IPS-15b (cell line): ENCODE results near the gene ALPG.
"Not testable (repeated sequence)": the region's sequence is repeated elsewhere in the genome, so short reads cannot be mapped to it uniquely, and the experiment has no call there.

ENCODE experiments used
- H3K27me3 ChIP-seq: one replicate; pipeline ENCODE4 v1.6.1; 2013; ENCODE audit warnings: low read length; ENCODE audit not compliant: control insufficient read depth, insufficient read depth
- H3K36me3 ChIP-seq: one replicate; pipeline ENCODE4 v1.6.1; 2013; ENCODE audit warnings: low read length; ENCODE audit not compliant: control insufficient read depth, insufficient read depth
- H3K4me1 ChIP-seq: one replicate; pipeline ENCODE4 v1.6.1; 2013; ENCODE audit warnings: mild to moderate bottlenecking, low read length; ENCODE audit not compliant: control insufficient read depth, insufficient read depth
- H3K4me3 ChIP-seq: one replicate; pipeline ENCODE4 v1.5.1; 2013; ENCODE audit warnings: low read depth, low read length
- H3K9ac ChIP-seq: one replicate; pipeline ENCODE4 v1.6.1; 2013; ENCODE audit warnings: low read depth, mild to moderate bottlenecking, low read length
- H3K9me3 ChIP-seq: one replicate; pipeline ENCODE4 v1.6.1; 2013; ENCODE audit warnings: mild to moderate bottlenecking, low read length; ENCODE audit not compliant: control insufficient read depth, insufficient read depth

The ALPG gene

DNA sequence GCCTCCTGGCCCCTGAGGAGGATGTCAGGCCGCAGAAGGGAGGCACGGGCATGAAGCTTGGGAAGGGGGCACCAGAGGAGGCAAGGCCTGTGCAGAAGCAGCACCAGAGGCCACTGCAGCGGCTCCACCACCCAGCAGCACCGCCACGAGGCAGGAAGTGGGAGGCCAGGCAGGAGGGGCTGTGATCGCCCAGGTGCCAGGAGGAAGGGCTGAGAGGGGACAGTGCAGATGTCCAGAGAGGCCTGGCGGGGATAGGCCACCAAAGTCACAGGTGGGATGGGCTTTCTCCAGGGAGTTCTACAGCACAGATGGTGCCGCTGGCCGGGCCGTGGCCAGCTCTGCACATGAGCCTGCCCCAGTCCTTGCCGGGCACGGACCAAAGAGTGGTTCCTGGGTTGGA is 43.3 kb downstream of the ALPG start:
- H3K4me1 ChIP-seq = no peaks in the 10 kb centered on the region
- no peaks in the 10 kb centered on the region for H3K36me3 ChIP-seq
- no peak overlapping the region for H3K4me3 ChIP-seq
- no peaks in the 10 kb centered on the region for H3K9me3 ChIP-seq
- no peak overlapping the region for H3K9ac ChIP-seq
- no peaks in the 10 kb centered on the region for H3K27me3 ChIP-seq

DNA sequence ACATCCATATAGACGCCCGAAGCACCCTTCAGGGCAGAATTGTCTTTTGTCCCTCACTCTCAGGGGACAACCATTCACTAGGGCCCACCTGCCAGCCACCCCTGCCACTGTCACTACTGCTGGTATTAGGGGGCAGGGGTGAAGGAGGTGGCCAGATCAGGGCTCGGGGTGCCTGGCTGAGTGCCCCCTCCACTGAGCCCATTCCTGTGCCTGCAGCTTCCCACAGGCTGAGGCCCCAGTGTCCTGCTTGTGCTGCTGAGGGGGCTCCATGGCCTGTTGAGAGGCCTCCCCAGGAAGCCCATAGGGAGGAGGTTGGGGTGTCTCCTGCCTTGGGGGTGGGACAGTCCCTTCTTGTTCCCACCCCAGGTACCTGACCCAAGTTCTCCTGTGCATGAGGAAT is 45.0 kb downstream of the ALPG start:
- H3K9me3 ChIP-seq, H3K9ac ChIP-seq, H3K4me1 ChIP-seq, H3K4me3 ChIP-seq, H3K36me3 ChIP-seq, H3K27me3 ChIP-seq: not testable (repeated sequence)

DNA sequence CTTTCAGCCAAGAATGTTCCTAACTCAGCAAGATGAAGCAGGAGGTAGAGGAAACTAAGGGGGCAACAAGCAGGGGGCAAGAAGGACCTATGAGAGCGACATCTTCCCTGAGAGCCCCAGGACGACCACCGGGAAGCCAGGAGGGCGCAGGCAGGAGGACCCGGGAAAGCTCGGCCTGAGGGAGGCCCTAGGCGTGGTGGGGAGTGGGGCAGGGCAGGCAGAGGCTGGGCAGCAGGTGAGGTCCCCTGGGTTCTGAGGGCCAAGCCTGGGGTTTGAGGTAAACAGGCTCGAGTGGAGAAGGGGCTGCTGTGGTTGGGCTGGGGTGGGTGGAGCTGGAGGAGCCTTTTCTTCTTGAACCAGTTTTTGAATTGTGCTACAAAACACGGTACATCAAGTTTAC is 48.0 kb downstream of the ALPG start:
- no peak overlapping the region for H3K4me3 ChIP-seq
- no peaks in the 10 kb centered on the region for H3K9me3 ChIP-seq
- no peaks in the 10 kb centered on the region for H3K4me1 ChIP-seq
- H3K36me3 ChIP-seq = no peaks in the 10 kb centered on the region
- H3K9ac ChIP-seq = no peak overlapping the region
- no peaks in the 10 kb centered on the region for H3K27me3 ChIP-seq

DNA sequence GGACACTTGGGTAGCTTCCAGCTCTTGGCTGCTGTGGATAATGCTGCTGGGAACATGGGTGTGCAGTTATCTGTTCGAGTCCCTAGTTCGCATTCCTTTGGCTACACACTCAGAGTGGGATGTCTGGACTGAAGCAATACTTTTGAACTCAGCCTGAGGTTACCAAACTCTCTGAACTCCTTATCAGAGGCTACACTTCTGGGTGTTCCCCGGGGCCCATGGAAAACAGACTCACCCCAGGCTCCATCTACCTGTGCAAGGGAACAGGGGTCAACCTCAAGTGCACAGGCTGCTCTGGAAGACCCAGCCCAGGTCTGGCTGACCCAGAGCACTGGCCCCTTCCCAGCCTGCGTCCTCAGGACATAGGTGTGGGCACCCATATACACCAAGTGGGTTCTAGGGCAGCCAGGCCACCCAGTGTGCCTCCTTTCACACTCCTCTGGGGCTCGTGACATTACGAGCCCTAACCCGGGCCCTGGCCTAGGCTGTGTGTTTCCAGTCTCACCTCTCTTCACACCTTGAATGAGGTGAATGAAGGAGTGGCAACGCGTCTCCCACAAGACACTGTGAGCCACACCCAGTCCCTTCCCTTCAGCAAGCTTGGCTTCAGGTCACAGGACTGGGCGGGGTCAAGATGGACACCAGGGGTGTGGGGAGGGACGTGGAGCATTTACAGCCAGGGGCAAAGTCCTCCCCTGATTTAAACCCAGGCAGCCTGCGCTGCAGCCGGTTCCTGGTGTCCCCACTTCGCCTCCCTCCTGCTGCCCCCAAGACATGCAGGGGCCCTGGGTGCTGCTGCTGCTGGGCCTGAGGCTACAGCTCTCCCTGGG is 49.0 kb downstream of the ALPG start, which contains the start of gene ALPI:
Gene ALPI (plus strand): TSS at position 728 of the 830 bp plus-strand sequence. CDS start 47 bp downstream, at position 775.
- Histone ChIP-seq H3K27me3 (no peaks in the 10 kb centered on the region), H3K4me1 (no peaks in the 10 kb centered on the region), H3K36me3 (no peaks in the 10 kb centered on the region), H3K4me3 (no peak within 1 kb of the TSS), H3K9me3 (no peaks in the 10 kb centered on the region), H3K9ac (no peak within 1 kb of the TSS)

DNA sequence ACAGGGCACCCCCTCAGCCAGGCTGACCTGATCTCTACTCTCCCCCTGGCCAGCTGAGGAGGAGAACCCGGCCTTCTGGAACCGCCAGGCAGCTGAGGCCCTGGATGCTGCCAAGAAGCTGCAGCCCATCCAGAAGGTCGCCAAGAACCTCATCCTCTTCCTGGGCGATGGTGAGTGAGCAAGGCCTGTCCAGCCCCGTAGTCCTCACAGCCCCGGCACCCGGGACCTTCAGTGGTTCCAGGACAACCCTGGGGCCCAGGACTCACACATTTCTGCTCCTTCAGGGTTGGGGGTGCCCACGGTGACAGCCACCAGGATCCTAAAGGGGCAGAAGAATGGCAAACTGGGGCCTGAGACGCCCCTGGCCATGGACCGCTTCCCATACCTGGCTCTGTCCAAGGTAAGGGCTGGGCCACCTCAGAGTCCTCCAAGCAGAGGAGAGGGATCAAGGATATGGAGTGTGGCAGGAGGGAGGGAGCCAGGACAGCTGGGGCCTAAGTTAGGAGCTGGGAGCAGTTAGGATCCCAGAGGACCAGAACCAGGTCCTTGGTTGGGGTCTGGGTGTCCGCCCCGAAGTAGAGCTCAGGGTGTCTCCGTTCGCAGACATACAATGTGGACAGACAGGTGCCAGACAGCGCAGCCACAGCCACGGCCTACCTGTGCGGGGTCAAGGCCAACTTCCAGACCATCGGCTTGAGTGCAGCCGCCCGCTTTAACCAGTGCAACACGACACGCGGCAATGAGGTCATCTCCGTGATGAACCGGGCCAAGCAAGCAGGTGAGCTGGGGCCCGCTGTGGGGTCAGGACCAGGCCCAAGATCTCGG is 49.9 kb downstream of the ALPG start:
- H3K4me3 ChIP-seq = no peak overlapping the region
- H3K36me3 ChIP-seq = no peaks in the 10 kb centered on the region
- no peaks in the 10 kb centered on the region for H3K27me3 ChIP-seq
- H3K9ac ChIP-seq = no peak overlapping the region
- H3K4me1 ChIP-seq = no peaks in the 10 kb centered on the region
- no peaks in the 10 kb centered on the region for H3K9me3 ChIP-seq

DNA sequence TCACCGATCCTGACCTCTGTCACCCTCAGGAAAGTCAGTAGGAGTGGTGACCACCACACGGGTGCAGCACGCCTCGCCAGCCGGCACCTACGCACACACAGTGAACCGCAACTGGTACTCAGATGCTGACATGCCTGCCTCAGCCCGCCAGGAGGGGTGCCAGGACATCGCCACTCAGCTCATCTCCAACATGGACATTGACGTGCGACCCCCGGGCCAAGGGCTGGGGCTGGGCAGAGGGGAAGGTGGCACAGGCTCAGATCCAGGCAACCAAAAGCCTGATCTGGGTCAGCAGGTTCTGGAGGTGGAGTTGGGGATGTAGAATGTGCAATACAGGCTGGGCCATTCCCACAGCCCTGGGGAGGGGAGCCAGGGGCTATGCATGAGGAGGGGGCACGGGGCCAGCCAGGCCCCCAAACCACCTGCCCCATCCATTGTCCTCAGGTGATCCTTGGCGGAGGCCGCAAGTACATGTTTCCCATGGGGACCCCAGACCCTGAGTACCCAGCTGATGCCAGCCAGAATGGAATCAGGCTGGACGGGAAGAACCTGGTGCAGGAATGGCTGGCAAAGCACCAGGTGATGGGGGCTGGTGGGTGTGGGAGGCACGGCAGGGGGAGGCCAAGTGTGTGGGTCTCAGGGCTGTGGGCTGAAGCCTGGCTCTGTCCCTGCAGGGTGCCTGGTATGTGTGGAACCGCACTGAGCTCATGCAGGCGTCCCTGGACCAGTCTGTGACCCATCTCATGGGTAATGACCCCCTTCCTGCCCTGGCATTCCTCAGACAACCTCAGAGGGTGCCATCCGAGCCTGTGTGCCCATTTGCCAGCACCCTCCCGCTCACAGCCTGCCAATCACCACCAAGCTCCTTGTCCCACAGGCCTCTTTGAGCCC is 50.7 kb downstream of the ALPG start:
- Histone ChIP-seq H3K4me1 (no peaks in the 10 kb centered on the region), H3K4me3 (no peak overlapping the region), H3K9ac (no peak overlapping the region), H3K36me3 (no peaks in the 10 kb centered on the region), H3K9me3 (no peaks in the 10 kb centered on the region), H3K27me3 (no peaks in the 10 kb centered on the region)

DNA sequence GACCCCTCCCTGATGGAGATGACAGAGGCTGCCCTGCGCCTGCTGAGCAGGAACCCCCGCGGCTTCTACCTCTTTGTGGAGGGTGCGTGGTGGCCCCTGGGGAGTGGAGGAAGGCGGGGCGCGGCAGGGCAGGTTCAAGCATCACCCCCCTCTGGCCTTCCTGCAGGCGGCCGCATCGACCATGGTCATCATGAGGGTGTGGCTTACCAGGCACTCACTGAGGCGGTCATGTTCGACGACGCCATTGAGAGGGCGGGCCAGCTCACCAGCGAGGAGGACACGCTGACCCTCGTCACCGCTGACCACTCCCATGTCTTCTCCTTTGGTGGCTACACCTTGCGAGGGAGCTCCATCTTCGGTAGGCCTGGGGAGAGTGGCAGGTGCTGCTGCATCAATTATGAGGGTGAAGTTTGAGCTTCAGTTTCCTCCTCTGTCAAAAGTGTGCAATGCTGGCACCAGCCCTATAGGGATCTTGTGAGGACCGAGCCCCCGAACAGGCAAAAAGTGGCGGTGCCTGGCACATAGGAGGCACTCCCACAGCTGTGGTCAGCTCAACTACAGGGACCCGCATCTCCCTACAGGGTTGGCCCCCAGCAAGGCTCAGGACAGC is 51.5 kb downstream of the ALPG start:
- H3K36me3 ChIP-seq = no peaks in the 10 kb centered on the region
- no peaks in the 10 kb centered on the region for H3K27me3 ChIP-seq
- H3K4me3 ChIP-seq = no peak overlapping the region

DNA sequence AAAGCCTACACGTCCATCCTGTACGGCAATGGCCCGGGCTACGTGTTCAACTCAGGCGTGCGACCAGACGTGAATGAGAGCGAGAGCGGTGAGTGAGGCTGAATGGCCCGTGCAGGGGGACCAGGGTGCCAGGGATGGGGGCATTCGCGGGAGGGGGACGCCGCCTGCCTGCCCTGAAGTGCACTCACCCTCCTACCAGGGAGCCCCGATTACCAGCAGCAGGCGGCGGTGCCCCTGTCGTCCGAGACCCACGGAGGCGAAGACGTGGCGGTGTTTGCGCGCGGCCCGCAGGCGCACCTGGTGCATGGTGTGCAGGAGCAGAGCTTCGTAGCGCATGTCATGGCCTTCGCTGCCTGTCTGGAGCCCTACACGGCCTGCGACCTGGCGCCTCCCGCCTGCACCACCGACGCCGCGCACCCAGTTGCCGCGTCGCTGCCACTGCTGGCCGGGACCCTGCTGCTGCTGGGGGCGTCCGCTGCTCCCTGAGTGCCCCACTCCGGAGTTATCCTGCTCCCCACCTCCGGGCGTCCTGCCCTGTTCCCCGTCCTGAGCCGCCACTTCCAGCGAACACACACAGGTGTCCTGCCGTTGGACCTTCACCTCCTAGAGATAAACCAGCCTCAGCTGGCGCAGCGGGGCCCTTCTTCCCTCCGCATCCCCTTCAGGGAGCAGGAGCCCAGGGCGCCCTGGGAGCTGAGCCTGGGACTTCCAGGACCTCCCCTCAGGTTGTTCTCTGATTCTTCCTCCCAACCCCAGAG is 52.2 kb downstream of the ALPG start:
- no peaks in the 10 kb centered on the region for H3K27me3 ChIP-seq
- no peak overlapping the region for H3K4me3 ChIP-seq
- H3K4me1 ChIP-seq = no peaks in the 10 kb centered on the region
- no peaks in the 10 kb centered on the region for H3K9me3 ChIP-seq
- H3K9ac ChIP-seq = no peak overlapping the region
- no peaks in the 10 kb centered on the region for H3K36me3 ChIP-seq

More for the DNA sequence above, 51.5 kb downstream of the ALPG start:
- H3K9me3 ChIP-seq = no peaks in the 10 kb centered on the region
- H3K4me1 ChIP-seq = no peaks in the 10 kb centered on the region
- no peak overlapping the region for H3K9ac ChIP-seq

DNA sequence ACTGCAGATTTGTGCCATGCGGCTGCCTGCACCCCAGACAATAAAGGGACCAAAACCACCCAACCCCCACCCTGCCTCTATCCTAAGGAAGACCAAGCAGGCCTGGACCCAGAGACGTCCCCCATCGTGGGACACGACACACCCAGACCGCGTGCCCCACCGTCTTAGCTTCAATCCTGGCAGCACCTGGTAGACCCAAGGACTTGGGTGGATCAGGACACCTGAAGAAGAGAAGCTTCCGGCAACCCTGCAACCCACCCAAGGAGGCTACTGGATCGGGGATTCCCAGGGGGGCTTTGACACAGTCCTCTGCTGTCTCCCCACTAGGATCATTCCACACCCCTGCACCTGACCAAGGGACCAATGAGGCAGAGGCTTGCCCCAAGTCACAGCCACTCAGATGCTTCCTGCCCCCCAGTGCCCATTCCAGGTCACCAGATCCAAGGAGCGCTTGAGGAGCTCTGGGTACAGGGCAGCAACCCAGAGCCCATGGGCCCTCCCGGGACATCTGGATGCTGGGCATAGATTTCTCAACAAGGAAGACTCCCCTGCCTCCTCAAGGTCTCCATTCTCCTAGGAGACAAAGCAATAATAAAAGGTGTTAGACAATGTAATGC is 52.9 kb downstream of the ALPG start:
- H3K4me1 ChIP-seq = no peaks in the 10 kb centered on the region
- no peaks in the 10 kb centered on the region for H3K36me3 ChIP-seq
- H3K9ac ChIP-seq = no peak overlapping the region
- no peaks in the 10 kb centered on the region for H3K27me3 ChIP-seq
- H3K9me3 ChIP-seq = no peaks in the 10 kb centered on the region
- no peak overlapping the region for H3K4me3 ChIP-seq

DNA sequence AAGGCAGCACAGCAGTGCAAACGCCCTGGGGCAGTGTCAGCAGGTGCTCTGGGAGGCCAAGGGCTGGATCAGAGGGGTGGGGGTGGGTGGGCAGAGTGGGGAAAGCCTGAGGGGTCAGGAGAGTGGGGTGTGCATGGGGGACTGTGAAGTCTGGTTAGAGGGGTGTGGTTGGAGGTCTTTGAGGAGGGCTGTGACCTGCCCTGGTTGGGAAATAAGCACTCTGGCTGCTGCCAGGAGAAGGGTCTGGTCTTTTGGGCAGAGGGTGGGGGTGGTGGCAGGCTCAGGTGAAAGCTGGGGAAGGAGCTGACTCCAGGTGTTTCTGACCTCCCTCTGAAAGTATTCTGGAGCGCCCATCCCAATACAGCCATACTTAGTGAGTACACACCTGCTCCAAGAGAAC is 53.5 kb downstream of the ALPG start:
- Histone ChIP-seq H3K4me3 (no peak overlapping the region), H3K36me3 (no peaks in the 10 kb centered on the region), H3K27me3 (no peaks in the 10 kb centered on the region), H3K9me3 (no peaks in the 10 kb centered on the region), H3K9ac (no peak overlapping the region), H3K4me1 (no peaks in the 10 kb centered on the region)
